PC-3 (cell line): ENCODE data around the gene CASKIN2. TPM values are rescaled to one million over a fixed set of nuclear protein-coding genes. Genes with fewer than 3 reads are reported as not detected.

Experiments
- ATAC-seq: fragments of 200-7000 bp; cut with Tn5 transposase; 2 replicates; pipeline ENCODE4 v1.9.1; 2020; ENCODE audit warnings: mild to moderate bottlenecking, moderate library complexity
- BruUV-seq: library from RNA; stranded (reverse); fragments of 400-500 nt; replicated peaks from 2 replicates; lab custom pipeline; 2021; lab: Mats Ljungman, UMichigan
- CTCF ChIA-PET: fragments of 300-600 bp; sonication (Branson Sonifier 250); formaldehyde crosslinking; loops from one replicate; lab custom pipeline; 2022; ENCODE audit warnings: antibody characterized with exemption; lab: Charles Lee
- POLR2A ChIA-PET: fragments of 300-600 bp; sonication (Branson Sonifier 250); formaldehyde crosslinking; loops from one replicate; lab custom pipeline; 2022; ENCODE audit warnings: antibody characterized with exemption; ENCODE audit not compliant: unreplicated experiment; lab: Charles Lee
- DNase-seq: peaks from one replicate; pipeline ENCODE4 v3.0.0-alpha.2; 2015
- H2AFZ ChIP-seq: fragments of 300-600 bp; sonication (generic); 2 replicates; pipeline ENCODE4 v1.6.0; 2016; ENCODE audit warnings: antibody characterized with exemption, low read length
- H3F3A ChIP-seq: fragments of 300-600 bp; sonication (generic); one replicate; pipeline ENCODE4 v1.6.0; 2017; ENCODE audit warnings: antibody characterized with exemption, low read length, control low read depth, mild to moderate bottlenecking; ENCODE audit not compliant: unreplicated experiment
- H3K27ac ChIP-seq: fragments of 300-600 bp; sonication (generic); 2 replicates; pipeline ENCODE4 v1.5.1; 2016; ENCODE audit warnings: mild to moderate bottlenecking, low read length
- H3K27me3 ChIP-seq: fragments of 300-600 bp; sonication (generic); 2 replicates; pipeline ENCODE4 v1.6.1; 2016; ENCODE audit warnings: low read length, mixed read lengths
- H3K36me3 ChIP-seq: fragments of 300-600 bp; sonication (generic); 2 replicates; pipeline ENCODE4 v1.6.1; 2016; ENCODE audit warnings: low read depth, mixed run types, low read length, mixed read lengths
- H3K4me1 ChIP-seq: fragments of 300-600 bp; sonication (generic); 2 replicates; pipeline ENCODE4 v1.5.1; 2016; ENCODE audit warnings: low read length; ENCODE audit not compliant: insufficient read depth
- H3K4me2 ChIP-seq: fragments of 300-600 bp; sonication (generic); 2 replicates; pipeline ENCODE4 v1.6.0; 2016; ENCODE audit warnings: low read length
- H3K4me3 ChIP-seq: fragments of 300-600 bp; sonication (generic); 2 replicates; pipeline ENCODE4 v1.5.1; 2016; ENCODE audit warnings: mild to moderate bottlenecking, low read length, mixed read lengths
- H3K79me2 ChIP-seq: fragments of 300-600 bp; sonication (generic); 2 replicates; pipeline ENCODE4 v1.6.1; 2017; ENCODE audit warnings: low read length, mixed read lengths
- H3K9ac ChIP-seq: fragments of 300-600 bp; sonication (generic); 2 replicates; pipeline ENCODE4 v1.6.0; 2016; ENCODE audit warnings: mild to moderate bottlenecking, low read length
- H3K9me2 ChIP-seq: fragments of 300-600 bp; sonication (generic); replicated peaks from 2 replicates; pipeline ENCODE4 v1.6.1; 2016; ENCODE audit warnings: mixed run types, low read length, mixed read lengths
- H3K9me3 ChIP-seq: fragments of 300-600 bp; sonication (generic); 2 replicates; pipeline ENCODE4 v1.6.1; 2016; ENCODE audit warnings: low read length, mixed read lengths
- H4K20me1 ChIP-seq: fragments of 300-600 bp; sonication (generic); 2 replicates; pipeline ENCODE4 v1.6.1; 2016; ENCODE audit warnings: low read length, mixed read lengths
- EZH2 ChIP-seq: fragments of 300-600 bp; sonication (generic); IDR thresholded peaks from one replicate; pipeline ENCODE4 v1.6.1; 2017; ENCODE audit warnings: antibody characterized with exemption, mild to moderate bottlenecking, low read length; ENCODE audit not compliant: unreplicated experiment
- EZH2phosphoT487 ChIP-seq: fragments of 300-600 bp; sonication (generic); IDR thresholded peaks from 2 replicates; pipeline ENCODE4 v1.6.1; 2018; ENCODE audit warnings: mild to moderate bottlenecking, antibody characterized with exemption, low read length, borderline replicate concordance
- intact Hi-C: fragments of 100-400 bp; cut with micrococcal nuclease; formaldehyde crosslinking; loops from 2 replicates; pipeline ENCODE4 v1.9.0; 2023
- total RNA-seq: library from RNA; depleted of rRNA; stranded (reverse); fragments of >200 nt; gene quantifications from 2 replicates; pipeline ENCODE4 v1.2.3, GENCODE V29; 2014
- TF ChIP-seq, protein P1 (sequence below): fragments of 300-600 bp; sonication (generic); conservative IDR thresholded peaks from 2 replicates; pipeline ENCODE4 v1.5.1; 2017; ENCODE audit warnings: antibody characterized with exemption, low read depth, mild to moderate bottlenecking, low read length

The CASKIN2 gene
- total RNA-seq, 1 experiment from 2014 or later, result 22.0 TPM

DNA sequence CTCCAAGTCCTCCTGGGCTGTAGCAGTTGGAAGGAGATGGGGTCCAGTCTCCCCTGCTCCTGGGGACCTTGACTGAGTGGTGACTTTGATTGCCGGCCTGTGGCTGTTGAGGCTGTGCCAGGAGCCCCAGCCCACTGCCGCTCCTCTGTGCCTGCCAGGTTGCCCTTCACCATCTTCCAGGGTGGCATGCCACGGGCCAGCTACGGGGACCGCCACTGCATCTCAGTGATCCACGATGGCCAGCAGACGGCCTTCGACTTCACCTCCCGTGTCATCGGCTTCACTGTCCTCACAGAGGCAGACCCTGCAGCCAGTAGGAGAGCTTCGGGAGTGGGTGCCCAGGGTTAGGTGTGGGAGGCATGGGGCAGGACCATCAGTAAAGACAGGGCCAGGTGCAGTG lies 48.9 kb upstream of the CASKIN2 start:
- Histone ChIP-seq H3K79me2 (no peaks in the 10 kb centered on the region), H3K4me3 (no peak overlapping the region), H3K36me3 (peaks cover 16% of the 10 kb centered on the region; the same call in 1 of the 2 replicates), H2AFZ (no peak overlapping the region), H3K9ac (no peak overlapping the region), H3K9me2 (no peaks in the 10 kb centered on the region), H3K27me3 (no peaks in the 10 kb centered on the region), H3K4me1 (peaks cover 31% of the 10 kb centered on the region), H3K9me3 (no peaks in the 10 kb centered on the region), H3K4me2 (no peak overlapping the region), H3K27ac (no peak overlapping the region), H3F3A (no peaks in the 10 kb centered on the region), H4K20me1 (0 out of 2 replicates have a peak, but pooled peaks cover 4% of the 10 kb centered on the region)
- TF ChIP-seq, protein P1, sequence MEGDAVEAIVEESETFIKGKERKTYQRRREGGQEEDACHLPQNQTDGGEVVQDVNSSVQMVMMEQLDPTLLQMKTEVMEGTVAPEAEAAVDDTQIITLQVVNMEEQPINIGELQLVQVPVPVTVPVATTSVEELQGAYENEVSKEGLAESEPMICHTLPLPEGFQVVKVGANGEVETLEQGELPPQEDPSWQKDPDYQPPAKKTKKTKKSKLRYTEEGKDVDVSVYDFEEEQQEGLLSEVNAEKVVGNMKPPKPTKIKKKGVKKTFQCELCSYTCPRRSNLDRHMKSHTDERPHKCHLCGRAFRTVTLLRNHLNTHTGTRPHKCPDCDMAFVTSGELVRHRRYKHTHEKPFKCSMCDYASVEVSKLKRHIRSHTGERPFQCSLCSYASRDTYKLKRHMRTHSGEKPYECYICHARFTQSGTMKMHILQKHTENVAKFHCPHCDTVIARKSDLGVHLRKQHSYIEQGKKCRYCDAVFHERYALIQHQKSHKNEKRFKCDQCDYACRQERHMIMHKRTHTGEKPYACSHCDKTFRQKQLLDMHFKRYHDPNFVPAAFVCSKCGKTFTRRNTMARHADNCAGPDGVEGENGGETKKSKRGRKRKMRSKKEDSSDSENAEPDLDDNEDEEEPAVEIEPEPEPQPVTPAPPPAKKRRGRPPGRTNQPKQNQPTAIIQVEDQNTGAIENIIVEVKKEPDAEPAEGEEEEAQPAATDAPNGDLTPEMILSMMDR, result no peak
- TF ChIP-seq EZH2phosphoT487, result no peak
- no peak for TF ChIP-seq EZH2
- ChIA-PET CTCF (interaction anchor here (1.2 kb wide), 1 partner anchor 39 kb away, joined by 9 read pairs; the partner anchor contains the start of gene LLGL2), POLR2A (interaction anchor here (0.6 kb wide), 1 partner anchor 267 kb away, joined by 6 read pairs; no protein-coding TSS in a partner anchor)
- intact Hi-C loops, result no loop called here
- no peak for ATAC-seq
- no peak for DNase-seq
- no TSS peak for BruUV-seq

DNA sequence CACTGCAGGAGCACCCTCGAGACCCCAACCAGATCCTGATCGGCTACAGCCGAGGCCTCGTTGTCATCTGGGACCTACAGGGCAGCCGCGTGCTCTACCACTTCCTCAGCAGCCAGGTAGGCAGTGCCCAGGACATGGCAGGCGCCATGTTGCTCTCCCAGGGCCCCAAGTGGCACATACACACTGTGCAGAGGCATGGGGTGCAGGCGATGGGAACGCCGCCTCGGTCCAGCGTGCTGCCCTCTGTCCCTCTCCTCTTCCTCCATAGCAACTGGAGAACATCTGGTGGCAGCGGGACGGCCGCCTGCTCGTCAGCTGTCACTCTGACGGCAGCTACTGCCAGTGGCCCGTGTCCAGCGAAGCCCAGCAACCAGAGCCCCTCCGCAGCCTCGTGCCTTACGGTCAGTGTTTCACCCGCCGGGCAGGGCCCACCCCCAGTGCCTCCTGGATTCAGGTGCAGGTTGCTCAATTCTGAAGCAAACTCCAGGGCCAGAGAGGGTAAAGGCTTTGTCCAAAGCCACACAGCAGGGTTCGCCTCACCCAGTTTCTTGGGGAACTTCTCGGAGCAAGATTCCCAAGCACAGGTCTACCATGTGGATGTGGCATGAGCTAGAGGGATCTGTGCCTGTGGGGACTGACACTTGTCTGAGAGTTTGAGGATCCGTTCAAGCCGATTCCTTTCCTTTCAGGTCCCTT lies 47.9 kb upstream of the CASKIN2 start:
- no TSS peak for BruUV-seq
- TF ChIP-seq EZH2phosphoT487, result no peak
- TF ChIP-seq, protein P1, result no peak
- no peak for TF ChIP-seq EZH2
- no peak overlapping the region for H3K27ac ChIP-seq
- DNase-seq (no peak), ATAC-seq (no peak)
- no peak overlapping the region for H3K4me2 ChIP-seq
- H2AFZ ChIP-seq, result no peak overlapping the region
- 0 out of 2 replicates have a peak, but pooled peaks cover 4% of the 10 kb centered on the region for H4K20me1 ChIP-seq
- POLR2A ChIA-PET, result no interaction called here
- peaks cover 31% of the 10 kb centered on the region for H3K4me1 ChIP-seq
- H3K9ac ChIP-seq, result no peak overlapping the region
- no peaks in the 10 kb centered on the region for H3K27me3 ChIP-seq
- intact Hi-C loops, result loop anchor here (2.0 kb wide), 1 partner anchor 46 kb away; the partner anchor contains the start of gene TSEN54
- no peaks in the 10 kb centered on the region for H3F3A ChIP-seq
- CTCF ChIA-PET, result no interaction called here
- H3K36me3 ChIP-seq, result peaks cover 13% of the 10 kb centered on the region; the same call in 1 of the 2 replicates
- no peaks in the 10 kb centered on the region for H3K79me2 ChIP-seq
- H3K9me3 ChIP-seq, result no peaks in the 10 kb centered on the region
- no peaks in the 10 kb centered on the region for H3K9me2 ChIP-seq
- no peak overlapping the region for H3K4me3 ChIP-seq
